CD14-positive monocyte (primary cell): ENCODE measurements around the gene FUS. TPM values are rescaled to one million over a fixed set of nuclear protein-coding genes. Genes with fewer than 3 reads are reported as not detected.
A peak's percentile ranks its signal among the peaks of the same experiment; 100 is the strongest.

Experiments
- DNase-seq, 3 donors: peaks; one replicate each; pipeline ENCODE4 v3.0.0-alpha.2; 2011 to 2022
- H2AFZ ChIP-seq: 2 replicates; pipeline ENCODE4 v1.6.0; 2012; ENCODE audit warnings: mild to moderate bottlenecking, low read depth, low read length, inconsistent platforms; ENCODE audit not compliant: insufficient read depth, poor library complexity, severe bottlenecking
- H3K27ac ChIP-seq, 2 donors: 1 replicate in 1 of 2; 2 replicates in 1 of 2; pipeline ENCODE4 v1.5.1; 2012 to 2013; ENCODE audit warnings: low read length in 2 of 2, control low read depth in 1 of 2, inconsistent platforms in 1 of 2, low read depth in 1 of 2, mild to moderate bottlenecking in 1 of 2
- H3K27me3 ChIP-seq, 2 donors: one replicate each; pipeline versions ENCODE4 v1.6.0 to v1.6.1; 2011 to 2013; ENCODE audit warnings: low read length in 2 of 2; ENCODE audit not compliant: control insufficient read depth in 2 of 2, insufficient read depth in 2 of 2
- H3K36me3 ChIP-seq, 2 donors: replicated peaks in 1 of 2; 1 replicate in 1 of 2; 2 replicates in 1 of 2; pipeline versions ENCODE4 v1.5.1 to v1.6.1; 2012 to 2013; ENCODE audit warnings: low read length in 2 of 2, control low read depth in 1 of 2, inconsistent platforms in 1 of 2, mild to moderate bottlenecking in 1 of 2; ENCODE audit not compliant: insufficient read depth in 2 of 2, control insufficient read depth in 1 of 2
- H3K4me1 ChIP-seq, 2 donors: 1 replicate in 1 of 2; 2 replicates in 1 of 2; pipeline versions ENCODE4 v1.5.1 to v1.6.1; 2012 to 2013; ENCODE audit warnings: low read length in 2 of 2, control low read depth in 1 of 2, inconsistent platforms in 1 of 2, mild to moderate bottlenecking in 1 of 2, moderate library complexity in 1 of 2; ENCODE audit not compliant: insufficient read depth in 2 of 2, control insufficient read depth in 1 of 2
- H3K4me2 ChIP-seq: replicated peaks from 2 replicates; pipeline ENCODE3; 2012; ENCODE audit warnings: low read length, moderate library complexity, mild to moderate bottlenecking; ENCODE audit not compliant: poor library complexity, severe bottlenecking; ENCODE audit errors: extremely low read depth
- H3K4me3 ChIP-seq, 3 experiments: fragments of 200-600 bp in 1 of 3; sonication (generic) in 1 of 3; replicated peaks in 1 of 3; 1 replicate in 2 of 3; 2 replicates in 1 of 3; pipeline ENCODE4 v1.5.1; 2011 to 2013; ENCODE audit warnings: low read length in 3 of 3, mild to moderate bottlenecking in 3 of 3, control low read depth in 2 of 3, low read depth in 2 of 3, inconsistent platforms in 1 of 3, moderate library complexity in 1 of 3
- H3K79me2 ChIP-seq: 2 replicates; pipeline ENCODE4 v1.6.0; 2012; ENCODE audit warnings: mild to moderate bottlenecking, control low read depth, inconsistent platforms, low read length, moderate library complexity; ENCODE audit not compliant: insufficient read depth
- H3K9ac ChIP-seq: 2 replicates; pipeline ENCODE4 v1.6.0; 2017; ENCODE audit warnings: low read length, mild to moderate bottlenecking; ENCODE audit not compliant: insufficient read depth, poor library complexity, severe bottlenecking
- H3K9me3 ChIP-seq, 2 donors: replicated peaks in 1 of 2; 1 replicate in 1 of 2; 2 replicates in 1 of 2; pipeline versions ENCODE4 v1.5.1 to v1.6.1; 2012 to 2013; ENCODE audit warnings: low read length in 2 of 2, control low read depth in 1 of 2; ENCODE audit not compliant: control insufficient read depth in 1 of 2, insufficient read depth in 1 of 2
- H4K20me1 ChIP-seq: 2 replicates; pipeline ENCODE4 v1.6.0; 2012; ENCODE audit warnings: mild to moderate bottlenecking, low read length, control low read depth, moderate library complexity; ENCODE audit not compliant: insufficient read depth
- H3K27ac Mint-ChIP-seq, 7 donors: one replicate each; pipeline ENCODE4 v1.8.0; 2020; ENCODE audit warnings: mild to moderate bottlenecking in 7 of 7, mixed read lengths in 7 of 7, moderate library complexity in 6 of 7, inconsistent platforms in 2 of 7
- H3K27me3 Mint-ChIP-seq, 3 donors: one replicate each; pipeline ENCODE4 v1.8.0; 2021 to 2022; ENCODE audit warnings: low read depth in 3 of 3, mild to moderate bottlenecking in 3 of 3, mixed read lengths in 3 of 3, moderate library complexity in 3 of 3, inconsistent platforms in 1 of 3
- H3K36me3 Mint-ChIP-seq, 2 donors: one replicate each; pipeline ENCODE4 v1.8.0; 2020; ENCODE audit warnings: mixed read lengths in 2 of 2, inconsistent platforms in 1 of 2, mild to moderate bottlenecking in 1 of 2
- H3K4me1 Mint-ChIP-seq: one replicate; pipeline ENCODE4 v1.8.0; 2020; ENCODE audit warnings: mild to moderate bottlenecking, mixed read lengths
- H3K4me3 Mint-ChIP-seq, 2 donors: one replicate each; pipeline ENCODE4 v1.8.0; 2020; ENCODE audit warnings: mild to moderate bottlenecking in 2 of 2, mixed read lengths in 2 of 2, moderate library complexity in 1 of 2
- H3K9me3 Mint-ChIP-seq, 7 donors: one replicate each; pipeline ENCODE4 v1.8.0; 2020 to 2022; ENCODE audit warnings: mixed read lengths in 7 of 7, mild to moderate bottlenecking in 6 of 7, moderate library complexity in 6 of 7, inconsistent platforms in 2 of 7
- WGBS: methylation state at CpG from one replicate; pipeline ENCODE4 v1.1.5; 2013; ENCODE audit warnings: missing lambda C conversion rate; ENCODE audit not compliant: insufficient coverage; 5-methylcytosine and 5-hydroxymethylcytosine counted together
- intact Hi-C, 2 donors: fragments of 100-400 bp; cut with micrococcal nuclease; formaldehyde crosslinking; loops; one replicate each; pipeline versions ENCODE4 v1.15.0 to v1.15.1; 2023
- polyA plus RNA-seq, 3 donors: library from polyadenylated mRNA; depleted of rRNA in 1 of 3; unstranded in 2 of 3; stranded (reverse) in 1 of 3; fragments of 300-500 nt in 2 of 3; fragments of >200 nt in 1 of 3; fragmentation: Illumina TruSeq in 2 of 3; gene quantifications; 1 replicate in 2 of 3; 2 replicates in 1 of 3; pipeline ENCODE4 v1.2.3, GENCODE V29; 2012 to 2021
- TF ChIP-seq, protein P1 (sequence below): fragments of 200-600 bp; IDR thresholded peaks from one replicate; pipeline ENCODE4 v1.8.0; 2022; ENCODE audit warnings: antibody characterized with exemption, mild to moderate bottlenecking

The FUS gene
- polyA plus RNA-seq, 3 donors: 54.9 to 246 (median 78.5) TPM

DNA sequence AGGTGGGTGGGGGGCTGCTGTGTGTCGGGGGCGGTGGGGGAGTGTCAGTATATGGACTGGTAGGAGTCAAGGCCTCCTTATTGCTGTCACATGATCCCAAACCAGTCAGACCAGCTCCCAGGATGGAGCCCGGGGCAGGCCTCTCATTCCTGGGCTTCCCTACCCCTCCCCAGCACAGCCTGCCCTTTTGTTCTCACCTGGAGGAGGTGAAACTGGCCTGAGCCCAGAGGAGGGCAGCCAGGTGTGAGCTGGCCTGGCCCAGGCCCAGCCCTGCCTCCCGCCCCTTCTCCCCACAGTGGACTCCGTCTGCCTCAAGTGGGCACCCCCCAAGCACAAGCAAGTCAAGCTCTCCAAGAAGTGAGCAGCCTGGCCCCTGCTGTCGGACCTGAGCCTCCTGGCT lies 49.0 kb upstream of the FUS start:
- Mint-ChIP-seq H3K27me3 (peaks cover 0 to 4% (median 0%) of the 10 kb centered on the region in 3 donors), H3K9me3 (peaks cover 0 to 2% (median 0%) of the 10 kb centered on the region in 7 donors), H3K4me1 (peaks cover 76% of the 10 kb centered on the region), H3K27ac (peak overlapping the region; percentile 98 to 100 (median 99)), H3K4me3 (peak overlapping the region in 1 of 2 donors; percentile 62), H3K36me3 (peaks cover 52 to 61% of the 10 kb centered on the region in 2 donors)
- Histone ChIP-seq H3K4me2 (peak overlapping the region; percentile 62), H3K4me1 (peaks cover 77 to 91% of the 10 kb centered on the region in 2 donors), H3K79me2 (no peaks in the 10 kb centered on the region), H3K27me3 (no peaks in the 10 kb centered on the region), H3K9me3 (no peaks in the 10 kb centered on the region), H2AFZ (no peak overlapping the region), H3K36me3 (peaks cover 29 to 48% of the 10 kb centered on the region in 2 donors), H3K9ac (no peak overlapping the region), H3K4me3 (peak overlapping the region in 1 of 3 experiments; percentile 53), H4K20me1 (no peaks in the 10 kb centered on the region), H3K27ac (peak overlapping the region; percentile 99)
- 80% methylated on average over 2 of the region's 6 CpGs for WGBS
- no peak for DNase-seq
- intact Hi-C loops: no loop called here
- TF ChIP-seq, protein P1, sequence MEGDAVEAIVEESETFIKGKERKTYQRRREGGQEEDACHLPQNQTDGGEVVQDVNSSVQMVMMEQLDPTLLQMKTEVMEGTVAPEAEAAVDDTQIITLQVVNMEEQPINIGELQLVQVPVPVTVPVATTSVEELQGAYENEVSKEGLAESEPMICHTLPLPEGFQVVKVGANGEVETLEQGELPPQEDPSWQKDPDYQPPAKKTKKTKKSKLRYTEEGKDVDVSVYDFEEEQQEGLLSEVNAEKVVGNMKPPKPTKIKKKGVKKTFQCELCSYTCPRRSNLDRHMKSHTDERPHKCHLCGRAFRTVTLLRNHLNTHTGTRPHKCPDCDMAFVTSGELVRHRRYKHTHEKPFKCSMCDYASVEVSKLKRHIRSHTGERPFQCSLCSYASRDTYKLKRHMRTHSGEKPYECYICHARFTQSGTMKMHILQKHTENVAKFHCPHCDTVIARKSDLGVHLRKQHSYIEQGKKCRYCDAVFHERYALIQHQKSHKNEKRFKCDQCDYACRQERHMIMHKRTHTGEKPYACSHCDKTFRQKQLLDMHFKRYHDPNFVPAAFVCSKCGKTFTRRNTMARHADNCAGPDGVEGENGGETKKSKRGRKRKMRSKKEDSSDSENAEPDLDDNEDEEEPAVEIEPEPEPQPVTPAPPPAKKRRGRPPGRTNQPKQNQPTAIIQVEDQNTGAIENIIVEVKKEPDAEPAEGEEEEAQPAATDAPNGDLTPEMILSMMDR: no peak

- intact Hi-C loops: no loop called here
- Mint-ChIP-seq H3K36me3 (peaks cover 46 to 55% of the 10 kb centered on the region in 2 donors), H3K4me1 (peaks cover 71% of the 10 kb centered on the region), H3K9me3 (peaks cover 0 to 2% (median 0%) of the 10 kb centered on the region in 7 donors), H3K4me3 (no peak overlapping the region), H3K27me3 (peaks cover 0 to 4% (median 0%) of the 10 kb centered on the region in 3 donors), H3K27ac (peak overlapping the region in 6 of 7 donors; percentile 18 to 100 (median 98))
- no peak overlapping the region for H3K4me3 ChIP-seq
- H3K36me3 ChIP-seq: peaks cover 29 to 43% of the 10 kb centered on the region in 2 donors
- no peak overlapping the region for H3K4me2 ChIP-seq
- H3K27me3 ChIP-seq: no peaks in the 10 kb centered on the region
- TF ChIP-seq, protein P1: no peak
- H4K20me1 ChIP-seq: no peaks in the 10 kb centered on the region
- no peaks in the 10 kb centered on the region for H3K9me3 ChIP-seq
- no peak overlapping the region for H3K9ac ChIP-seq
- H3K4me1 ChIP-seq: peaks cover 73 to 85% of the 10 kb centered on the region in 2 donors
- H2AFZ ChIP-seq: no peak overlapping the region
- peak overlapping the region in 1 of 2 donors; percentile 99 for H3K27ac ChIP-seq
- 94% methylated on average over 10 of the region's 11 CpGs for WGBS
- no peak for DNase-seq
- H3K79me2 ChIP-seq: no peaks in the 10 kb centered on the region
These were observed 48.5 kb upstream of the FUS start for GRCh38 chr16:31131416-31131815.
